ENCODE results near the gene NKD2. TPM values are rescaled to one million over a fixed set of nuclear protein-coding genes. Genes with fewer than 3 reads are reported as not detected.

NKD2 gene
- total and polyA plus RNA-seq, 2 experiments from 2014 or later, result 9.0 to 11.9 TPM

GRCh38 chr5:1032551-1033027 is 24.0 kb downstream of the NKD2 start:
- no peaks in the 10 kb centered on the region for H3K9me2 ChIP-seq (ENCODE audit: insufficient read depth)
- H4K20me1 ChIP-seq (replicated peaks; ENCODE audit: insufficient read depth), result no peaks in the 10 kb centered on the region
- no peak overlapping the region for H3K27ac ChIP-seq (ENCODE audit: low read depth)
- DNase-seq (ENCODE audit: low spot score) (no peak), ATAC-seq (no peak)
- H3K27me3 ChIP-seq (ENCODE audit: insufficient read depth), result no peaks in the 10 kb centered on the region
- no peaks in the 10 kb centered on the region for H3K36me3 ChIP-seq (ENCODE audit: insufficient read depth)
- H3K4me1 ChIP-seq (ENCODE audit: insufficient read depth), result no peaks in the 10 kb centered on the region
- H3K4me2 ChIP-seq, result no peak overlapping the region
- no peak overlapping the region for H3K4me3 ChIP-seq
- TF ChIP-seq CREB1 (CRISPR knock-in tag; IDR thresholded peaks at IDR 0.05; ENCODE audit: low read depth) (no peak), ETS1 (IDR thresholded peaks at IDR 0.05) (no peak), REST (IDR thresholded peaks at IDR 0.05; ENCODE audit: unreplicated experiment) (no peak), ZNF331 (CRISPR knock-in tag; IDR thresholded peaks at IDR 0.05; ENCODE audit: low read depth) (no peak), NANOG (IDR thresholded peaks at IDR 0.05; ENCODE audit: borderline replicate concordance) (no peak), EZH2 (IDR thresholded peaks at IDR 0.05; ENCODE audit: low read depth, unreplicated experiment) (no peak), ZNF462 (CRISPR knock-in tag; IDR thresholded peaks at IDR 0.05) (no peak), POLR2AphosphoS5 (IDR thresholded peaks at IDR 0.05; ENCODE audit: low read depth) (no peak), CTCF (conservative IDR thresholded peaks at IDR 0.05; ENCODE audit: low read depth in 2 of 2) (no peak), STAT1 (IDR thresholded peaks at IDR 0.05; ENCODE audit: unreplicated experiment) (no peak), EZH2phosphoT487 (IDR thresholded peaks at IDR 0.05; ENCODE audit: unreplicated experiment) (no peak), ZNF114 (CRISPR knock-in tag; IDR thresholded peaks at IDR 0.05) (no peak), JUNB (IDR thresholded peaks at IDR 0.05; ENCODE audit: unreplicated experiment) (no peak)
- no peak overlapping the region for H2AFZ ChIP-seq
- H3K27ac Mint-ChIP-seq, result no peak overlapping the region
- H3K79me2 ChIP-seq (replicated peaks; ENCODE audit: insufficient read depth), result no peaks in the 10 kb centered on the region
- H3K4me1 Mint-ChIP-seq, result no peaks in the 10 kb centered on the region; the same call in 2 of the 3 replicates
- H3K4me3 Mint-ChIP-seq, result no peak overlapping the region
- H3K27me3 Mint-ChIP-seq (ENCODE audit: insufficient read depth, low read depth, poor library complexity), result peaks cover 8% of the 10 kb centered on the region
- no peaks in the 10 kb centered on the region for H3F3A ChIP-seq (replicated peaks; ENCODE audit: low read depth)
- peaks cover 3% of the 10 kb centered on the region; the same call in 1 of the 3 replicates for H3K9me3 Mint-ChIP-seq
- peaks cover 5% of the 10 kb centered on the region; the same call in 1 of the 3 replicates for H3K36me3 Mint-ChIP-seq (ENCODE audit: low read depth)

Measured in GM23338 (cell line).